GM04504 (cell line): Measurements from ENCODE around the gene TBC1D16.
"Not testable (repeated sequence)": the region's sequence is repeated elsewhere in the genome, so short reads cannot be mapped to it uniquely, and the experiment has no call there.

Source experiments
- DNase-seq: peaks from one replicate; pipeline ENCODE4 v3.0.0-alpha.2; 2012; ENCODE audit warnings: low read depth

TBC1D16 gene

GRCh38 chr17:80053102-80053501 is 17.4 kb upstream of the TBC1D16 start:
- no peak for DNase-seq

- DNase-seq: no peak
Observed at GRCh38 chr17:80051681-80052080, 16.0 kb upstream of the TBC1D16 start.

- no peak for DNase-seq
Observed at GRCh38 chr17:80050706-80051105, 15.0 kb upstream of the TBC1D16 start.

GRCh38 chr17:80049986-80050385 is 14.3 kb upstream of the TBC1D16 start:
- DNase-seq: no peak

- no peak for DNase-seq
Observed at GRCh38 chr17:80047176-80047575, 11.5 kb upstream of the TBC1D16 start.

- DNase-seq: not testable (repeated sequence)
Observed at GRCh38 chr17:80046709-80047108, 11.0 kb upstream of the TBC1D16 start.

GRCh38 chr17:80045703-80046102 is 10.0 kb upstream of the TBC1D16 start:
- DNase-seq: no peak

- DNase-seq: no peak
Observed at GRCh38 chr17:80043963-80044362, 8.3 kb upstream of the TBC1D16 start.

- DNase-seq: no peak
Observed at GRCh38 chr17:80036715-80037477, 1.2 kb upstream of the TBC1D16 start.

GRCh38 chr17:80035937-80036714 is 454 bp upstream of the TBC1D16 start, which contains the start of gene CCDC40:
CCDC40 (plus strand) TSS chr17:80036642; CDS start chr17:80036663, 21 bp downstream.
- peak; percentile 61 for DNase-seq

GRCh38 chr17:80034791-80035686 is 633 bp downstream of the TBC1D16 start:
- DNase-seq: no peak

- no peak for DNase-seq
Observed at GRCh38 chr17:80033840-80034239, 1.8 kb downstream of the TBC1D16 start.

- no peak for DNase-seq
Observed at GRCh38 chr17:80032614-80033171, 3.0 kb downstream of the TBC1D16 start.

GRCh38 chr17:80031691-80032430 is 3.8 kb downstream of the TBC1D16 start:
- DNase-seq: no peak

- no peak for DNase-seq
Observed at GRCh38 chr17:80030730-80031410, 4.8 kb downstream of the TBC1D16 start.

GRCh38 chr17:80029258-80029974 is 6.3 kb downstream of the TBC1D16 start:
- peak; percentile 71 for DNase-seq

- DNase-seq: no peak
Observed at GRCh38 chr17:80028030-80028429, 7.6 kb downstream of the TBC1D16 start.

GRCh38 chr17:80027043-80027435 is 8.6 kb downstream of the TBC1D16 start:
- no peak for DNase-seq

GRCh38 chr17:80026359-80027042 is 9.2 kb downstream of the TBC1D16 start:
- no peak for DNase-seq
